Measurements from ENCODE around the gene HORMAD2.
"Not testable (repeated sequence)": the region's sequence is repeated elsewhere in the genome, so short reads cannot be mapped to it uniquely, and the experiment has no call there.

HORMAD2 gene

GRCh38 chr22:30056015-30056414 lies 24.2 kb upstream of the HORMAD2 start:
- no peak overlapping the region for H3K4me3 ChIP-seq (ENCODE audit: low read depth, low read length)

- no peak overlapping the region for H3K4me3 ChIP-seq (ENCODE audit: low read depth, low read length)
Observed at GRCh38 chr22:30057375-30057774, 22.9 kb upstream of the HORMAD2 start.

- not testable (repeated sequence) for H3K4me3 ChIP-seq (ENCODE audit: low read depth, low read length)
Observed at GRCh38 chr22:30059346-30060020, 20.8 kb upstream of the HORMAD2 start.

GRCh38 chr22:30061094-30061493 lies 19.2 kb upstream of the HORMAD2 start:
- not testable (repeated sequence) for H3K4me3 ChIP-seq (ENCODE audit: low read depth, low read length)

- H3K4me3 ChIP-seq (ENCODE audit: low read depth, low read length) = no peak overlapping the region
Observed at GRCh38 chr22:30062259-30062658, 18.0 kb upstream of the HORMAD2 start.

- H3K4me3 ChIP-seq (ENCODE audit: low read depth, low read length) = no peak overlapping the region
Observed at GRCh38 chr22:30062950-30063349, 17.3 kb upstream of the HORMAD2 start.

GRCh38 chr22:30064172-30064571 lies 16.1 kb upstream of the HORMAD2 start:
- no peak overlapping the region for H3K4me3 ChIP-seq (ENCODE audit: low read depth, low read length)

GRCh38 chr22:30073743-30074142 lies 6.5 kb upstream of the HORMAD2 start:
- H3K4me3 ChIP-seq (ENCODE audit: low read depth, low read length) = no peak overlapping the region

- H3K4me3 ChIP-seq (ENCODE audit: low read depth, low read length) = no peak overlapping the region
Observed at GRCh38 chr22:30074147-30074546, 6.1 kb upstream of the HORMAD2 start.

GRCh38 chr22:30074994-30075393 lies 5.3 kb upstream of the HORMAD2 start:
- H3K4me3 ChIP-seq (ENCODE audit: low read depth, low read length) = no peak overlapping the region

GRCh38 chr22:30077279-30077880 lies 2.9 kb upstream of the HORMAD2 start:
- H3K4me3 ChIP-seq (ENCODE audit: low read depth, low read length) = no peak overlapping the region

- H3K4me3 ChIP-seq (ENCODE audit: low read depth, low read length) = no peak overlapping the region
Observed at GRCh38 chr22:30078320-30079311, 1.6 kb upstream of the HORMAD2 start.

GRCh38 chr22:30080805-30081204 lies 541 bp downstream of the HORMAD2 start:
- no peak overlapping the region for H3K4me3 ChIP-seq (ENCODE audit: low read depth, low read length)

GRCh38 chr22:30086496-30086895 lies 6.2 kb downstream of the HORMAD2 start:
- no peak overlapping the region for H3K4me3 ChIP-seq (ENCODE audit: low read depth, low read length)

GRCh38 chr22:30087037-30087436 lies 6.8 kb downstream of the HORMAD2 start:
- H3K4me3 ChIP-seq (ENCODE audit: low read depth, low read length) = not testable (repeated sequence)

GRCh38 chr22:30087611-30088010 lies 7.3 kb downstream of the HORMAD2 start:
- H3K4me3 ChIP-seq (ENCODE audit: low read depth, low read length) = no peak overlapping the region

- no peak overlapping the region for H3K4me3 ChIP-seq (ENCODE audit: low read depth, low read length)
Observed at GRCh38 chr22:30088468-30088867, 8.2 kb downstream of the HORMAD2 start.

- H3K4me3 ChIP-seq (ENCODE audit: low read depth, low read length) = no peak overlapping the region
Observed at GRCh38 chr22:30089655-30089974, 9.4 kb downstream of the HORMAD2 start.

- no peak overlapping the region for H3K4me3 ChIP-seq (ENCODE audit: low read depth, low read length)
Observed at GRCh38 chr22:30092686-30093085, 12.4 kb downstream of the HORMAD2 start.

GRCh38 chr22:30094804-30095203 lies 14.5 kb downstream of the HORMAD2 start:
- no peak overlapping the region for H3K4me3 ChIP-seq (ENCODE audit: low read depth, low read length)

- no peak overlapping the region for H3K4me3 ChIP-seq (ENCODE audit: low read depth, low read length)
Observed at GRCh38 chr22:30097861-30098260, 17.6 kb downstream of the HORMAD2 start.

GRCh38 chr22:30100770-30101169 lies 20.5 kb downstream of the HORMAD2 start:
- not testable (repeated sequence) for H3K4me3 ChIP-seq (ENCODE audit: low read depth, low read length)
